ENCODE results near the gene RPL37A.
"Not testable (repeated sequence)": the region's sequence is repeated elsewhere in the genome, so short reads cannot be mapped to it uniquely, and the experiment has no call there.

RPL37A gene

GRCh38 chr2:216517447-216518225, 19.0 kb downstream of the RPL37A start:
- DNase-seq (ENCODE audit: low read depth in 2 of 2) = no peak

- not testable (repeated sequence) for DNase-seq (ENCODE audit: low read depth in 2 of 2)
These were observed 20.0 kb downstream of the RPL37A start for GRCh38 chr2:216518566-216519119.

- DNase-seq (ENCODE audit: low read depth in 2 of 2) = peak in 1 of 2 donors; percentile 18
These were observed 20.6 kb downstream of the RPL37A start for GRCh38 chr2:216519154-216519762.

- no peak for DNase-seq (ENCODE audit: low read depth in 2 of 2)
These were observed 21.5 kb downstream of the RPL37A start for GRCh38 chr2:216520112-216520511.

GRCh38 chr2:216522892-216523502, 24.4 kb downstream of the RPL37A start:
- DNase-seq (ENCODE audit: low read depth in 2 of 2) = no peak

- DNase-seq (ENCODE audit: low read depth in 2 of 2) = no peak
These were observed 27.3 kb downstream of the RPL37A start for GRCh38 chr2:216525972-216526371.

GRCh38 chr2:216526939-216527338, 28.3 kb downstream of the RPL37A start:
- no peak for DNase-seq (ENCODE audit: low read depth in 2 of 2)

GRCh38 chr2:216527600-216527999, 29.0 kb downstream of the RPL37A start:
- no peak for DNase-seq (ENCODE audit: low read depth in 2 of 2)

GRCh38 chr2:216532562-216532961, 33.9 kb downstream of the RPL37A start:
- DNase-seq (ENCODE audit: low read depth in 2 of 2) = no peak

GRCh38 chr2:216533609-216534008, 35.0 kb downstream of the RPL37A start:
- DNase-seq (ENCODE audit: low read depth in 2 of 2) = no peak

- DNase-seq (ENCODE audit: low read depth in 2 of 2) = no peak
These were observed 36.2 kb downstream of the RPL37A start for GRCh38 chr2:216534809-216535208.

GRCh38 chr2:216535454-216535995, 36.9 kb downstream of the RPL37A start:
- DNase-seq (ENCODE audit: low read depth in 2 of 2) = no peak

- DNase-seq (ENCODE audit: low read depth in 2 of 2) = no peak
These were observed 38.1 kb downstream of the RPL37A start for GRCh38 chr2:216536734-216537210.

- no peak for DNase-seq (ENCODE audit: low read depth in 2 of 2)
These were observed 38.7 kb downstream of the RPL37A start for GRCh38 chr2:216537366-216537765.

- no peak for DNase-seq (ENCODE audit: low read depth in 2 of 2)
These were observed 39.9 kb downstream of the RPL37A start for GRCh38 chr2:216538538-216538937.

- no peak for DNase-seq (ENCODE audit: low read depth in 2 of 2)
These were observed 40.5 kb downstream of the RPL37A start for GRCh38 chr2:216539120-216539519.

GRCh38 chr2:216539791-216540241, 41.2 kb downstream of the RPL37A start:
- no peak for DNase-seq (ENCODE audit: low read depth in 2 of 2)

GRCh38 chr2:216540920-216541319, 42.3 kb downstream of the RPL37A start:
- DNase-seq (ENCODE audit: low read depth in 2 of 2) = no peak

GRCh38 chr2:216541505-216541904, 42.9 kb downstream of the RPL37A start:
- DNase-seq (ENCODE audit: low read depth in 2 of 2) = no peak

- DNase-seq (ENCODE audit: low read depth in 2 of 2) = no peak
These were observed 46.7 kb downstream of the RPL37A start for GRCh38 chr2:216545359-216545758.

- DNase-seq (ENCODE audit: low read depth in 2 of 2) = no peak
These were observed 47.6 kb downstream of the RPL37A start for GRCh38 chr2:216546241-216546640.
